ENCODE data around the gene EGFL6.
A peak's percentile ranks its signal among the peaks of the same experiment; 100 is the strongest.
"Not testable (repeated sequence)": the region's sequence is repeated elsewhere in the genome, so short reads cannot be mapped to it uniquely, and the experiment has no call there.

Gene EGFL6

DNA sequence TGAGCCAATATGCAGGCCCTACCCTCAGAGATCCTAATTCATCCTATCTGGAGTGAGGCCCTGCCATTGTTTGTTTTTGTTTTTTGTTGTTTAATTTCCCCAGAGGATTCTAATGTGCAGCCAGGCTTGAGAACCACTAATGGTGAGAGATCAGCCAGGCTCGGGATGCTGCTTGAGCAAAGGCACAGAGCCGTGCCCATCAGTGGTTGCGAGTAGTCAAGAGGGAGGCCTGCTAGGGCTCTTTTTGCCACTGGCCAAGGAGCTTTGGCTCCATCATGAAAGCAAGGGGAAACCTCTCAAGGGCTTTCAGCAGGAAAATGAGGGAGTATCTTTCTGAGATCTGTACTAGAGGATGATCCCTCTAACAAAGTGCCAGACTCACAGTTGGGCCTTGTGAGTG is 86.3 kb downstream of the EGFL6 start:
- no peak for DNase-seq

DNA sequence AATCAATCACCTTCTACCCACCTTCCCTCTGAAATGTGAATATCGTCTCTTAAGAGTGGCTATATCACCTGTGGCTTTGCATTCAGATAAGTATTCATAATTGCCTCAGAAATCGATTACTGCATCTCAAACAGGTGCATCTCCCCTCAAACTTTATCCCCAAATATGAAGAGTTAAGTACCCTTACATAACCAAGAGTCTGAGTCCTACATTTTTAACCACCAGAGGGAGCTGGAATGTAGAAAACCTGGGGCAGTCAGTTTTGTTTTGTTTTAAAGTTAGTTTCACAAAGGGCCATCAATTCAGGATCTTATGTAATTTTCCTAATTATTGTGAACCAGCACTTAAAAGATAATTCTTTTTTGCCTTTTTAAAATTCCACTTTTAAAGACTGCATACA is 89.2 kb downstream of the EGFL6 start:
- DNase-seq = peak; percentile 61

DNA sequence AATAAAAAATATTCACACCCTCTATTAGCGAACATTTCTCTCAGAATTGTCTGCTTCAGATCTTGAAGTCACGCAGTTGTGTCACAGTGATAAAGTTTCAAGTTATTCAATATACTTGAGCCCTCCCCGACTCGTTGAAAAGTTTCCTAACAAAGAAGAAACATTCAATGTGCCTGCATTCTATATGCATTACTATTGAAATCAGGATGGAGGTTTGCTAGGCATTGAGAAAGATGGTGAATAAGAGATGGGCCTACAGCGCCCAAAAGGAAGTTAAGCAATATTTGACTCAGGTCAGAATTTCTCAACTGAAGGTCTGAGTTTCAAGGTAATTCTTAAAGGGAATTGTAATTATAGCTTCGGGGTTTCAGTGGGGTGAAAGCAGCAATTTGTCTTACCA is 89.7 kb downstream of the EGFL6 start:
- DNase-seq = no peak

DNA sequence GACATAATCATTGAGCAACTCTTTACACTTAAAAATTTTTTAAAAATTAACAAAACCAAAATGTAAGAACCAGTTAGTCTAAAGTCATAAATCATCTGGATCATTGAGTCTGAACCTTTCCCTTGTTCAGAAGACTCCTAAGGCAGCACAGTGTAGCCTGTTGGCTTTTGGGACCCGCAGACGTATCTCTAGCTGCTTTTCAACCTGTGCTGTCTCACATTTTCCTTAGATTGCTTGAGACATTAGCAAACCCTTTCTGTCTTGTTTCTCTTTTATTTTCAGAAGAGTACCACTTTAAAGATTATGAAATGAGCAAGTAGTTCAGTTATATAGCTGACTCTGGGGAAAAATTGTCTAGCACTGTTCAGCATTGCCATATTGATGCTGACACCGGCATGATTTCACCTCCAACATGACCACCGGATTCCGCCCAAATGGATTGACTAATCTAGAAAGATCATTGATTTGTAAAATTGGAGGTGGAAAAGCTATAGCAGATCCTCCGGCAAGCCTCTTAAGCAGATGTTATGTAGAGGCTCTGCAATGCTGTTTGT is 92.4 kb downstream of the EGFL6 start:
- peak; percentile 24 for DNase-seq

DNA sequence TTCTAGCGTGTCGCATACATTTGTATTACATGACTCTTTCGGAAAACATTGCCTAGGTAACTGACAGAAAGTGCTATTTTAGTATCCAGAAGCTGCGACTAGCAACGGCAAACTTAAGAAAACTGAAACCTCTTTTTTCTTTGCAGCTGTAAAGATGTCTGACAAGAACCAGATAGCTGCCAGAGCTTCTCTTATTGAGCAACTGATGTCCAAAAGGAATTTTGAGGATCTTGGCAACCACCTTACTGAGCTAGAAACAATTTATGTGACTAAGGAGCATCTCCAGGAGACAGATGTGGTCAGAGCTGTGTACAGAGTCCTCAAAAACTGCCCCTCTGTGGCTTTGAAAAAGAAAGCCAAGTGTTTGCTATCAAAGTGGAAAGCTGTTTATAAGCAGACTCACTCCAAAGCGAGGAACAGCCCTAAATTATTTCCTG is 93.0 kb downstream of the EGFL6 start:
- DNase-seq = no peak

DNA sequence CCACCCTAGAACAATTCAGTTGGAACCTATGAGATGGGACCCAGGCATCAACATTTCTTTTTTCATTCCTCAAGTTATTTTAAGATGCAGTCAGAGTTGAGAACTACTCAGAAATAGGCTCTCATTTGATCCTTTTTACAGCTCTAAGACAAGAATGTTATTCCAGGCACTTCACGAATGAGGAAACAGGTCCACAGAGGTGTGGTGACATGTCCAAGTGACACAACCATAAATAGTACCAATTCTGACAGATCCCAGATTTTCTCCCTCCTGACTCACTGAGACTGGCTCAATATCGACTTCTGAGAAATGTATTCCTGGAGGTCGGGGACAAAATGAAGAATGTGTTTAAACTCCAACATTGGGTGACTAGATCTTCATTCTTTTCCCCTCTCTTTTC is 94.6 kb downstream of the EGFL6 start:
- DNase-seq = no peak

DNA sequence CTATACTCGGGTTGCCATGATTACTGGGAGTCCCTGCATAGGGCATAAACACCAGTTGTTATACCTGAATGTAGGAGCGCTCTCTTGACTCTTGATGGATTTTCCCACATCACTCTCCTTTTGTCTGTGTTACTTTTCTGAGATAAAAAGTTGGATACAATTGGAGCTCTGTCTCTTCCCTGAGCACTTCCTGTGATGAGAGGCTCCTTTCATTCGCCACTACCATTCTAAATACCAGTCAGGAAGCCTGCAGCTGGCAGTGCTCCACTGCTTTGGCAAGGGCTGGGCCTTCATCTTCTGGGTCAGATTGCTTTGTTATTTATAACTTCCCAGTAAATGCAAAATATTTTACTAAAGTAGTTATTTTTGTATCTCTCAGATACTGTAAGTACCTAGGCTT is 97.4 kb downstream of the EGFL6 start:
- DNase-seq = no peak

DNA sequence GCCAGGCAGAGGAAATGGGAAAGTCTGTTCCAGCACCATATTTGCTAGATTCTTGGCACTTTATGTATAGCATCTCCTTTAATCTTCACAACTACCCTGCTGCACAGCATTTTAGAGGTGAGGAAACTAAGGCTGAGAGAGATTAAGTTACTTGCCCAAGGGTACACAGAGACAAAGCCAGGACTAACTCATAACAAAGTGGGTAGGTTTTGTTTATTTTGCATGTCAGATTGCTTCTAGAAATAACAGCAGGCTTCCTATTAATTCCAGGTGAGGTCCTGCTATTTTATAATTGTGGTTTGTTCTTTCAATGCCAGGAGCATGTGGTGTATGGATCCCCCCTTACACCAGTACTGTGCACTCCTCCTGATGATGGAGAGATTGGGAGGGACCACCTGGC is 98.5 kb downstream of the EGFL6 start:
- DNase-seq = no peak

DNA sequence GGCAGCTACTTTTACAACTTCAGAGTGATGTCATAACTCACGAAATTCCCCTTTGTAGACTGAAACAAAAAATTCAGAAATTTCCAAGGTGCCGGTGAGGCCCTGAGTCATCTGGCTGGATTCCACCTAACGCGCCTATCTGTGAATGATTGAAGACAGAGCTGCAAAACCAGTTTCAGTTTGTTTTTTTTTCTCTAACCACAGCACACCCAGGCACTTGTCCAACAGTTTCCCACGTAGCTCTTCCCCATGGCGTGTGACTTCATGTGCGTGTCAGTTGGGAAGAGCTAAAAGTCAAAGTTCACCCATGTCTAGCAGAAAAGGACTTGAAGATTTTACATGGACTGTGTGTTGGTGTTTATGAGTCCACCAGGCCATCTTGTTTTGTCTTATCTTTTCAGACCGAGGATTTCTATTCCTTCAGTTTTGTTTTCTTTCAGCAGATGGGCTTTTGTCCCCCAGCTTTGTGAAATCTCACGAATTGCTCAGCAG is 99.9 kb downstream of the EGFL6 start:
- peak; percentile 65 for DNase-seq

DNA sequence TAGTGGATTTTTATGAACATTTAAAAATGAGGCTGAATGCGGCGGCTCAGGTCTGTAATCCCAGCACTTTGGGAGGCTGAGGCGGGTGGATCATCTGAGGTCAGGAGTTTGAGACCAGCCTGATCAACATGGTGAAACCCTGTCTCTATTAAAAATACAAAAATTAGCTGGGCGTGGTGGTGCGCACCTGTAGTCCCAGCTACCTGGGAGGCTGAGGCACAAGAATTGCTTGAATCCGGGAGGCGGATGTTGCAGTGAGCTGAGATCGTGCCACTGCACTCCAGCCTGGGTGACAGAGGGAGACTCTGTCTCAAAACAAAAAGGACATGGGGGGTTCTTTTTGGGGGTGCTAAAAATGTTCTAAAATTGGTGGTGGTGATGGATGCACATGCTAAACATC is 100.4 kb downstream of the EGFL6 start:
- DNase-seq = not testable (repeated sequence)

DNA sequence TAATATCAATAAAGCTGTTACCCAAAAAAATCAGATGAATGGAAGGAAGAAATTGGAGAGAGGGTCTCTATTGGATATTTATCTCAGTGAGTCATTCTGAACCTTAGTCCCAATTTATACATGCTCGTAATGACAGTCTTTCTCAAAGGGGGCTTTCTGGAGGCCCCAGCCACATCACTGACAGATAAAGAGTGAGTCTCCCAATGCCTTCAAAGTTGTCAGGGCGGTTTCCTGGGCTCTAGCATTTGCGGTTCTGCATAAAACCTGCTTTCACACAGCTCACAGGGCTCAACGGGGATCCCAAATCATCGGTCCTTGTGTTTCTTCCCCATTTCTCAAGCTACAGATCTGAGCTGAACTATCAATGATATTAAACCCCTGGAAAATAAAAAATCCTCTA is 100.8 kb downstream of the EGFL6 start:
- no peak for DNase-seq

DNA sequence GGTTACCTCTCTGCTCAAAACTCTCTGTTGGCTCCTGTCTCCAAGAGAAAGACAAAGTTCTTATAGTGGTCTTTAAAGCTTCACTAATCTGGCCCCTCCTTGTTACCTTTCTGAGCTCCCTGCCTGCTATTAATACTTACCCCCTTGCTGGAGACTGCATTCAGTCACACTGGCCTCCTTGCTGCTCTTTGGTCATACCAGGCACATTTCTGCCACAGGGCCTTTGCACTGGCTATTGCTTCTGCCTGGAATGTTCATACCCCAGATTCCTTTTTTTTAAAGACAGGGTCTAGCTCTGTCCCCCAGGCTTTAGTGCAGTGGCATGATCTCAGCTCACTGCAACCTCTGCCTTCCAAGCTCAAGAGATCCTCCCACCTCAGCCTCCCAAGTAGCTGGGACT is 103.6 kb downstream of the EGFL6 start:
- DNase-seq = no peak

DNA sequence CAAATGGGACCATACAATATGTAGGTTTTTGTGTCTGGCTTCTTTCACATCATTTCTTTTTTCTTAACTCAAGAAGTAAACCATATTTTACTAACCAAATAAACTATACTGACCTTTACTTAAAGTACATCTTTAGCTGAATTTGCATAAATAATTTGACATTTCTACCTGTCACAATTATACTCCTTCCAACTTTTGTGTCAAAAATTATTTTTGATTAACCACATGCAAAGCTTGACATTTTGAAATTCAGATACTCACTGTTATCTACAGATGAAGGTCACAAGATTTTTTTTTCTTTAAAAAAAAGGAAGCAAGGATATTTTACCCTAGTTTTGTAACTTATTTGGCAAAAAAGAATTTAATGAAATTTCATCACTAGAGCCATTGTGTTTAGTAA is 107.5 kb downstream of the EGFL6 start:
- no peak for DNase-seq

DNA sequence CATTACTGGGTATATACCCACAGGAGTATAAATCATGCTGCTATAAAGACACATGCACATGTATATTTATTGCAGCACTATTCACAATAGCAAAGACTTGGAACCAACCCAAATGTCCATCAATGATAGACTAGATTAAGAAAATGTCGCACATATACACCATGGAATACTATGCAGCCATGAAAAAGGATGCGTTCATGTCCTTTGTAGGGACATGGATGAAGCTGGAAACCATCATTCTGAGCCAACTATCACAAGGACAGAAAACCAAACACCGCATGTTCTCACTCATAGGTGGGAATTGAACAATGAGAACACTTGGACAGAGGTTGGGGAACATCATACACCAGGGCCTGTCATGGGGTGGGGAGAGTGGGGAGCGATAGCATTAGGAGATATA is 110.3 kb downstream of the EGFL6 start:
- not testable (repeated sequence) for DNase-seq

DNA sequence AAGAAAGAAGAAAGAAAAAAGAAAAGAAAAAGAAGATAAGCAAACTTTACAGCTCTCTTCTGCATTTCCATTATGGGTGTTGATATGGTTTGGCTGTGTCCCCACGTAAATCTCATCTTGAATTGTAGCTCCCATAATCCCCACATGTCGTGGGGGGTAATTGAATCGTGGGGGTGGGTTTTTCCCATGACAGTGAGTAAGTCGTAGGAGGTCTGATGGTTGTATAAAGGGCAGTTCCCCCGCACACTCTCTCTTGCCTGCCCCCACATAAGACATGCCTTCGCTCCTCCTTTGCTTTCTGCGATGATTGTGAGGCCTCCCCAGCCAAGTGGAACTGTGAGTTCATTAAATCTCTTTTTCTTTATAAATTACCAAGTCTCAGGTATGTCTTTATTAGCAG is 112.2 kb downstream of the EGFL6 start:
- no peak for DNase-seq
